ENCODE measurements around the gene DOCK6.
A peak's percentile ranks its signal among the peaks of the same experiment; 100 is the strongest.

Gene DOCK6

DNA sequence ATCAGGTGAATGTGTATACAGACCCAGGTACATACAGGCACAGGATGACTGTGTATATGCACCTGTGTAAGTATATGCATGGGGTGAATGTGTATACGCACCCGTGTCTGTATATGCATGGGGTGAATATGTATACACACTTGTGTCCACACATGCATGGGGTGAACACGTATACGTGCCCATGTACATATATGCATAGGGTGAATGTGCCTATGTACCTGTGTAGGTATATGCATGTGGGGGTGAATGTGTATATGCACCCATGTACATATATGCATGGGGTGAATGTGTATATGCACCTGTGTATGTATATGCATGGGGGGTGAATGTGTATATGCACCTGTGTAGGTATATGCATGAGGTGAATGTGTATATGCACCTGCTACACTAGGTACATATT is 29.8 kb downstream of the DOCK6 start:
- DNase-seq (ENCODE audit: extremely low spot score, insufficient read length, low read depth) (no peak), FAIRE-seq (no peak)

DNA sequence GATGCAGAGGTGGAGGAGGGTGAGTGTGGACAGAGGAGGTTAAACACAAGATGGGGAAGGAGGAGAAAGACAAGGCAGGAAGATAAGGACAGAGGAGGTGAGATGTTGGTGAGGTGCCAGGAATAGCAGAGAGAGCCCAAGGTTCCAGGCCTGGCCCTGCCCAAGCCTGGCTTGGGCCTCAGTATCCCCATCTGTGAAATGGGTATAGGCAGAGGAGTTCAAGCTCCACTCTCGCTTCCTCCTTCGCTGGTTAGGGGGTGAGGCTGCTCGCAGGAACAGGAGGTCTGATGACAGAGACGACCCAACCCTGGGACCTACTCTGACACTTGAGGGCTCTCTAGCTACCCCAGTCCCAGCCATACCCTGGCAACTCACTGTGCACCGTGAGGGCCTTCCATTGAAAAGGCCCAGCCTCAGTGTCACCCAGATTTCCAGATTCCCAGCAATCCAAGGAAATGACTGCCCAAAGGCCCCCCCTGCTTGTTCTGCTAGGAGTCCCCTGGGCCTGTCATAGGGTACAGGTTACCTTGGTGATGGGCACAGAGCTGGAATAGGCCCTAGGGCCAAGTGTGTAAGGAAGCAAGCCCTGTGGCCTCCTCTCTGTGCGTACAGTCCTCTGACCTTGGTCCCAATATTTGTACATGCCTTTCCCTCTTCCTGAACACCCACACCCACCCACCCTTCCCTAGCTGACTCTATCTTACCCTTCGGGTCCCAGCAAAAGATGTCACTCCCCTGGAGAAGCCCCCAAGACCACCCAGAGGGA is 31.5 kb downstream of the DOCK6 start:
- DNase-seq (ENCODE audit: extremely low spot score, insufficient read length, low read depth), result no peak
- no peak for FAIRE-seq

DNA sequence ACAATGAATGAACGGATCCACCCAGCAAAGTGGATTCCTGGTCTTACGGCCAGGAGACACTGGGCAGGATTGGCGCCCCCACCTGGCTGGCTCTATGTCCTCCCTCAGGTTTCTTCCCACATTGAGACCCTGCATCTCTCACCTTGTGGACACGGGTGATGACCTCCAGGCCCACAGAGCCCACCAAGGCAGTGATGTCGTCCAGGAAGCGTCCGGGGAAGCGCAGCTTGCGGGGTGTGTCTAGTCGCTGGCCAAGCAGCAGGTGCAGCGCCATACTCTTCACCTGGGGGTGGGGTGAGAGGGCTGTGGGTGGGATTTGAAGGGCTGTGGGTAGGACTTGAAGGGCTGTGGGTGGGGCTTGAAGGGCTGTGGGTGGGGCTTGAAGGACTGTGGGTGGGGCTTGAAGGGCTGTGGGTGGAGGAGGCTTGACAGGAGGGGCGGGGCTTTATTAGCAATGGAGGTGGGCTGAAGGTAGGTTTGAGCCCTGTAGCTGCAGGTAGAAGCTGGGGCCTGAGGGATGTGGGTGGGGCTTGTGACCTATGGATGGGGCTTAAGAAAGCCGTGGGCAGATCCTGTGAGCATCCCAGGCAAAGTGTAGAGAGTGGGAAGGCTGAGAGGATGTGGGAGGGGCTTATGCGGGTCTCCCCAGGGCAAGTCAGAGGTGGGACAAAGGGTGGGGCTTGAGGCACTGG is 35.0 kb downstream of the DOCK6 start:
- FAIRE-seq (no peak), DNase-seq (ENCODE audit: extremely low spot score, insufficient read length, low read depth) (no peak)

DNA sequence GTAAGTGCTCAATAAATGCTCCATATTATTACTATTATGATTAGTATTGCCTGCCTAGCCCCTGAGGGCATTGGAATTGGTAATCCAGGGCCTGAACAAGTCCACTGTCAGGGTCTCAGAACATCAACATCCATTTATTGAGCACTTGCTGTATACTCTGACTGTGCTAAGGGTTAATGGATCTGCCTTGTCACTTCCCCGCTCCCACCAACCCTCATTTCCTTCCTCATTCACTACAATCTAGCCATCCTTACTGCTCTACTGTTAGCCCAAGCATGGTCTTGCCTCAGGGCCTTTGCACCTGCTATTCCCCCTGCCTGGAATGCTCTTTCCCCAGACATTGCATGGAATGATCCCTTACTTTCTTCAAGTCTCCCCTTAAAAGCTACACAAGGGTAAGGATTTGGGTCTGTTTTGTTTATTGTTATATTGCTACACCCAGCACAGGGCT is 35.6 kb downstream of the DOCK6 start:
- DNase-seq (ENCODE audit: extremely low spot score, insufficient read length, low read depth), result no peak
- FAIRE-seq, result no peak

DNA sequence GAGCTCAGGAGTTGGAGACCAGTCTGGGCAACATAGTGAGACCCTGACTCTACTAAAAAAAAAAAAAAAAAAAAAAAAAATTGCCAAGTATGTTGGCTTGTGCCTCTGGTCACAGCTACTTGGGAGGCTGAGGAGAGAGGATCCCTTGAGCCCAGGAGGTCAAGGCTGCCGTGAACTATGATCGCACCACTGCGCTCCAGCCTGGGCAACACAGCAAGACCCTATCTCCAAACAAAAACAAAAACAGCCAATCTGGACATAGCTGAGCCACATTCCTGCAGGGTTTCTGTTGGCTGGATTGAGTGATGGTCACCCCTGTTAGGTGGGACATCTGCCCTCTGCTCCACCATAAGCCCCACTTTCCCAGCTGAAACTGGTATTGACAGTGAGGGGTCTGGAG is 36.5 kb downstream of the DOCK6 start:
- DNase-seq (ENCODE audit: extremely low spot score, insufficient read length, low read depth), result no peak
- no peak for FAIRE-seq

DNA sequence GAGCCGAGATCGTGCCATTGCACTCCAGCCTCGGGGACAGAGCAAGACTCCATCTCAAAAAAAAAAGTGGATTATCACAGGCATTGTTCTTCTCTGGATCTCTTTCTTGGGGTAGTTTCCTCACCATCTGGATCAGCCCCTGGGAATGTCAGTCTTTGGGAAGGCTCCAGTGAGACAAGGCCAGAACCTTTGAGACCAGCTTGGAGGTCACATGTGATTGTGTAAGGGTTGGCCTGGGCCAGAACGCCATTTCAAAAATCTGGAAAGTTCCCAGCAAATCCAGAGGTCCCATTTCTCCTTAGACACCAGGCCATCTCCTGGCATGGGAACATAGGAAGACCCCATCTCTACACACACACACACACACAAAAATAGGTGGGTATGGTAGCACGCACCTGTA is 37.2 kb downstream of the DOCK6 start:
- DNase-seq (ENCODE audit: extremely low spot score, insufficient read length, low read depth) (no peak), FAIRE-seq (no peak)

DNA sequence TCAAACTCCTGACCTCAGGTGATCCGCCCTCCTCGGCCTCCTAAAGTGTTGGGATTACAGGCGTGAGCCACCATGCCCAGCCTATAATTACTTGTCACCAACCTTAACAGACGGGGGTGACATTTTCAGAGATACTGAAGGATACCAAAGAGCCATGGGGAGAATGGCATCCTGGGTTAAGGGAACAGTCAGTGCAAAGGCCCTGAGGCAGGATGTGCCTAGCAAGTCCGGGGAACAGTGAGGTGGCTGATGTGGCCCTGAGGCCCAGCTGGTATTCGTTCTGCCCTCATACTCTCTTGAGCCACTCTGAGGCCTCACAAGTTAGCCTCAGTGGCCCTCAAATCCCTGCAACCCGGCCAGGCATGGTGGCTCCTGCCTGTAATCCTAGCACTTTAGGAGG is 37.9 kb downstream of the DOCK6 start:
- DNase-seq (ENCODE audit: extremely low spot score, insufficient read length, low read depth) (no peak), FAIRE-seq (no peak)

DNA sequence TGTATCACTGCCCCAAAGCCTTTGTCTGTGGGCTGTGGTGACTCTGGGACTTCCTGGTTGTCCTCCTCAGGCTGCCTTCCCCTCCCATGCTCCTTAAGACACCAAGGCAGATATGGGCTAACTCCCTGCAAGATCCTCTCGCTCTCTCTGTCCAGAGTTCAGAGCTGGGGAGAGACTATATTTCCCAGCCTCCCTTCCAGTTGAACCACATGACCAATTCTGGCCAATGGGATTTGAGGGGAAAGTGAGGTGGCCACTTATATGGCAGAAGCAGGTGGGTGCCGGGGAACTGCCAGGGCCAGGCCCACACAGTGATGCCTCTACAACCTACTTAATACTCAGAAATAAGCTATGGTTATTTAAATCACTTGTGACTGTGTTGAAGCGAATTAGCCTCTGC is 39.1 kb downstream of the DOCK6 start:
- no peak for FAIRE-seq
- no peak for DNase-seq (ENCODE audit: extremely low spot score, insufficient read length, low read depth)

DNA sequence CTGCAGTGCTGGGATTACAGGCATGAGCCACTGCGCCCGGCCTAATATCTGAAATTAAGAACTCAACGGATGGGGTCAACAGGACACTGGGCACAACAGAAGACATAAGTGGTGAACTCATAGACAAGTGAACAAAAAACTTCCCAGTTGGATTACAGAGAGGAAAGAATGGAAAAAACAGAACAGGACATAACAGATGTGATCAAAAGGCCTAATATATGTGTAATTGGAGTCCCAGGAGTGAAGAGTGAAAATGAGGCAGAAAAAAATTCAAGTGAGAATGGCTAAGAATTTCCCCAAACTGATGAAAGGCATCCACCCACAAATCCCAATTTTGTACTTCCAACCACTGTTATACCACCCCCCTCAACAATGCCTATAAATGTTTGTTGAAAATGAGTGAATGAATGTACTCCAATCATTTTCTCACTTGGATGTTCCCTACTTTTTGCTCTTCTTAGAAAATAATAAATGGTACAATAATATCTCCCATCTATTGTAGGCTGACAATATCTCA is 41.2 kb downstream of the DOCK6 start:
- FAIRE-seq, result no peak
- DNase-seq (ENCODE audit: extremely low spot score, insufficient read length, low read depth), result no peak

DNA sequence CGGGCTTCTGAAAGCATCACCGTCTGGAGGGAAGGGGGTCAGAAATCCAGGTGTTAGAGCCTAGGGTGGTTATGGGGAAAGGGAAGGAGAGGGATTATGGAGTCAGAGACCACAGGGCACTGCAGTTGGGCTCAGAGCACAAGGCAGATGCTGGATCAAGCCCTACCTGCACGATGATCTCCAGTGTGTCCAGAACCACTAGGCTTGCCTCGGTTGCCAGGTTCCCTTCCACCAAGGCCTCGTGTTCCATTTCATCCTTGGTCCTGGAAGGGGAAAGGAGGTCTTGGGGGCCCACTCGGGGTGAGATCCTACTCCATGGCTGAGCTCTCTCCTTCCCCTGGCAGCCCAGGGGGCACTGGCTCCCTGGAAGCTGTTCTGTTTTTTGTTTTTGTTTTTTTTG is 47.9 kb downstream of the DOCK6 start:
- FAIRE-seq, result no peak
- no peak for DNase-seq (ENCODE audit: extremely low spot score, insufficient read length, low read depth)

DNA sequence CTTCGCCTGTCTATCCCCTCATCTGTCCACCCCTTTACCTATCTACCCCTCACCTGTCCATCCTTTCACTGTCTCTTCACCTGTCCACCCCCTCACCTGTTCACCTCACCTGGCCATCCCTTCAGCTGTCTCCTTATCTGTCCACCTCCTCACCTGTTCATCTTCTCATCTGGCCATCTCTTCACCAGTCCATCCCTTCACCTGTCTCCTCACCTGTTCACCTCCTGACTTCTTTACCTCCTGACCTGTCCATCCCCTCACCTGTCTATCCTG is 51.7 kb downstream of the DOCK6 start:
- DNase-seq (ENCODE audit: extremely low spot score, insufficient read length, low read depth) (no peak), FAIRE-seq (no peak)

DNA sequence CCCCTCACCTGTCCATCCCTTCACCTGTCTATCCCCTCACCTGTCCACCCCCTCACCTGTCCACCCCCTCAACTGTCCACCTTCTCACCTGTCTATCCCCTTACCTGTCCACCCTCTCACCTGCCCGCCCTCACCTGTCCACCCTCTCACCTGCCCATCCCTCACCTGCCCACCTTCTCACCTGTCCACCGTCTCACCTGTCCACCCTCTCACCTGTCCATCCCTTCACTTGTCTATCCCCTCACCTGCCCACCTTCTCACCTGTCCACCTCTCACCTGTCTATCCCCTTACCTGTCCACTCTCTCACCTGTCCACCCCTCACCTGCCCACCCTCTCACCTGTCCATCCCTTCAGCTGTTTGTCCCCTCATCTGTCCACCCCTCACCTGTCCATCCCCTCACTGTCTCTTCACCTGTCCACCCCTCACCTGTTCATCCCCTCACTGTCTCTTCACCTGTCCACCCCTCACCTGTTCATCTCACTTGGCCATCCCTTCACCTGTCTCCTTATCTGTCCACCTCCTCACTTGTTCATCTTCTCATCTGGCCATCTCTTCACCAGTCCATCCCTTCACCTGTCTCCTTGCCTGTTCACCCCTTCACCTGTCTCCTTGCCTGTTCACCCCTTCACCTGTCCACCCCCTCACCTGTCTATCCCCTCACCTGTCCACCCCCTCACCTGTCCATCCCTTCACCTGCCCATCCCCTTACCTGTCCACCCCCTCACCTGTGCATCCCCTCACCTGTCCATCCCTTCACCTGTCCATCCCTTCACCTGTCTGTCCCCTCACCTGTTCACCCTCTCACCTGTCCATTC is 52.3 kb downstream of the DOCK6 start:
- DNase-seq (ENCODE audit: extremely low spot score, insufficient read length, low read depth) (no peak), FAIRE-seq (no peak)

DNA sequence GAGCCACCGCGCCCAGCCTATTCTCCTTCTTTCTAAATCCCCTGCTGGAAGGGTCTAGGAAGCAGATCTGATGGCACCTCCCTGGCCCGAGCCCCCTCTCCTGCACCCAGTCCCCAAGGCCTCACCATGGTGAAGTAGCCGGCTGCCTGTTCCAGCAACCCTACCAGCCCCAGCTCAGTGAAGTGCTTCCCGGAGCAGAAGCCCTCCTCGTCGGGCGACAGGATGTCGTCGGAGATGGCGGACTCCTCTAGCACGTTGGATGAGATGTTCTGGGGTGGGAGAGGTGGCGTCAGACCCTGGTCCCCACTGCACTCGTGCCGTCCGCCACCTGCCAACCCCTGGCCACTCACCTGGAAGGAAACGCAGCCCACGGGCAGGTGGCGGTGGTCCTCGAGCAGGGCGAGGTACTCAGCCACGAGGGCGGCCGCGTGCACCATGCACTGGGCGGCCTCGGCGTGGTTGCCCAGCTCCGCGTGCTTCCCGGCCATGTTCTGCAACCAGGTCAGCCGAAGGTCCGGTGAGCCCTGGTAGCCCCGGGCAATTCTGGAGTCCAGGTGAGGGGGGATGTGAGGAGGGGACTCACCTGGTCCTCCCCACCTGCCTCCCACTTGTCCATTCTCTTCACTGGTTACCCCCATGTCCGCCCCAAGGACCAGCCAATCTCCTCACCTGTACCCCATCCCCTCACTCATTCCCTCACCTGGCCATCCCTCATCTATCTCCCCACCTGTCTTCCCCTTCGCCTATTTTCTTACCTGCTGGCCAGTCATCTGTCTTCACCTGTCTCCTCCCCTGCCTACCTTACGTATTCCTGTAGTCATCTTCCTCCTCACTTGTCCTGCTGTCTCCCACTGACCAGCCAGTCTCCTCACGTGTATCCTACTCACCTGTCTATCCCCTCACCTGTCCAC is 53.5 kb downstream of the DOCK6 start:
- no peak for DNase-seq (ENCODE audit: extremely low spot score, insufficient read length, low read depth)

DNA sequence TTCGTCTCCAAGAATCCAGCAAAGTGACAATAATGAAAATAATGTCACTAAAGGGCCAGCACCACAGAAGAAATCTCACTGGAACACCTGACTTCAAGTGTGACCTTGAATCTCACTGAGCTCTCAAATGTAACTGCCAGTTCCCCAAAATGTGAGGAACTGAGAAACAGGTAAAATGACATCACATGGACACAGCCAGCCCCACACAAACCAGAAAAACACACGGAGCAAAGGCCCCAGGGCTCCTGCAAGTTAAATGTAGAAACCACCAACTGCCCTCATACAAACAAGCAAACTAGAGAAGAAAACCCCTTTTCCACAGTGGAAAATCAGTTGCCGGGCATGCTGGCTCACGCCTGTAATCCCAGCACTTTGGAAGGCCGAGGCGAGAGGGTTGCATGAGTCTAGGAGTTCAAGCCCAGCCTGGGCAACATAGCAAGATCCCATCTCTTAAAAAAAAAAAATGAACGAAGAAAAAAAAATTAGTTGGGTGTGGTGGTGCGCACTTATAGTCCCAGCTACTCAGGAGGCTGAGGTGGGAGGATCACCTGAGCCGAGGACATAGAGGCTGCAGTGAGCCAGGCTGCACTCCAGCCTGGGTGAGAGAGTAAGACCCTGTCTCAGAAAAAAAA is 56.3 kb downstream of the DOCK6 start:
- peak; percentile 81 for FAIRE-seq

More for the DNA sequence above, 53.5 kb downstream of the DOCK6 start:
- no peak for FAIRE-seq

DNA sequence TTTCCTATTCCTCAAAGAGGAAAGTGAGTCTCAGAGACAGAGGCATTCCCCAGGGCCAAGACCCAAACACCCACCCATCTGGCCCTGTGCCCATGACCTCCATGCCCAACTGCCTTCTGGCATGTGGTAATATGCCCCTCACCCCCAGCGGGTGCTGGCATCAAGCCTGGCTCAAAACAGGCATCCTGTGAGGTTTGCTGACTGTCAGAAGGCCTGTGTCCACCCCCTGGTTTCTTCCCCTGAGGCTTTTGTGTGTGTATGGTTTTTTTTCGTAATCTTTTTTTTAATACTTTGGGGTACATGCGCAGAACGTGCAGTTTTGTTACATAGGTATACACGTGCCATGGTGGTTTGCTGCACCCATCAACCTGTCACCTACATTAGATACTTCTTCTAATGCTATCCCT is 57.4 kb downstream of the DOCK6 start:
- DNase-seq (ENCODE audit: extremely low spot score, insufficient read length, low read depth) (no peak), FAIRE-seq (no peak)

More for the DNA sequence above, 56.3 kb downstream of the DOCK6 start:
- DNase-seq (ENCODE audit: extremely low spot score, insufficient read length, low read depth), result no peak

DNA sequence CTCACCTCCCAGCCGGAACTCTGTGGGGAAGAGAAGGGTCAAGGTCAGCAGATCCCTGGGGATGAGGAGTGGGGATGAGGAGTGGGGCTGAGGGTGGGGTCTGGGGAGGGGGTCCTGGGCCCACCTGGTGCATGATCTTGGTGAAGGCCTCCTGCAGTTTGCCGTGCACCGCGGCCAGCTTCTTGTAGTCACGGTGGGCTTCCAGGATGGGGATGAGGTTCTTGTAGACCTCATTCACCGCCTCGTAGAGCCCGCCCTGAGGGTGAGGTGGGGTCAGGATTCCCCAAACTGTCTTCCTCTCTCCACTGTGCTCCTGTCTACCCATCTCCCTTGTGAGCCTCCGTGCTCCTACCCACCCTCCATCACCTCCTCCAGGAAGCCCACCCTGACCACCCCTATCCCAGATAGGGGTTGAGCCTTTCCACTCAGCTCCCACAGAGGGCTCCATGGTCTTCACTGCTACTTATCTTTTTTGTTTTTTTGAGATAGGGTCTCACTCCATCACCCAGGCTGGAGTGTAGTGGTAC is 58.2 kb downstream of the DOCK6 start:
- DNase-seq (ENCODE audit: extremely low spot score, insufficient read length, low read depth) (no peak), FAIRE-seq (no peak)

DNA sequence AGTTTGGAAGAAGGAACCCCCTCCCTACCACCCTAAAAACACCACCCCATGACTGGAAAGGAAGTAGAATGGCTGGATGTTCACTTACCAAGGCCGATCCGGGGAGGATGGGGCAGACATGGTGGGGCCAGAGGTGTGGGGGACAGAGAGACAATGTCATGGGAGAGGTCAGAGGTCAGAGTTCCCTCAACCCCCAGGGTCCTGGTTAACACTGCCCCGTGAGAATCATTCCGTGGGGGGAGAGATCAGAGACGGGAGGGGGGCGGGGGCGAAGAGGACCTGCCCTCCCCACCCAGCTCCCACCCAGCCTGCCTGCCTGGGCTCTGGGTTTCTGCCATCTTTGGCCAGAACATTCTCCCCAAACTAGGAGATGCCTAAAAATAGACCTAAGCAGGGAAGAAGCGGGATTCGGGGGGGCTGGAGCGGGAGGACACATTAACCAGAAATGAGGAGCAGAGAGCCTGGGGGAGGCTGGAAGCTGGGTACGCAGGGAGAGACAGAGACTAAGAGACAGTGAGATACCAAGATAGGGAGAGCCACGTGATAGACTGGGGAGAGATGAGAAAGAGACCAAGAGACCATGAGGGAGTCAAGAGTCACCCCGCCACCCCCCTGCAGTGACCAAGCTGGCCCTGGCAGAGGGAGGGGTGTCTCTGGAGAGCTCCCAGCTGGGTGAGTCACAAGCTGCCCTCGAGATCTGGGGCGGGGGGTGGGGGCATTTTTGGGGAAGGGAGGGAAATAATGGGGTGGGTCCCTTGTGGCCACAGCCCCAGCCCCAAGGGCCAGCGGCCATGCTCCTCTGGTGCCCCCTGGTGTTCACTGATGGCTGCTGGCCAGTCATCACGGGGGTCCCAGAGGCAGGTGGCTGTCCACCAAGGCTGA is 58.9 kb downstream of the DOCK6 start:
- no peak for DNase-seq (ENCODE audit: extremely low spot score, insufficient read length, low read depth)
- FAIRE-seq, result peak; percentile 47

DNA sequence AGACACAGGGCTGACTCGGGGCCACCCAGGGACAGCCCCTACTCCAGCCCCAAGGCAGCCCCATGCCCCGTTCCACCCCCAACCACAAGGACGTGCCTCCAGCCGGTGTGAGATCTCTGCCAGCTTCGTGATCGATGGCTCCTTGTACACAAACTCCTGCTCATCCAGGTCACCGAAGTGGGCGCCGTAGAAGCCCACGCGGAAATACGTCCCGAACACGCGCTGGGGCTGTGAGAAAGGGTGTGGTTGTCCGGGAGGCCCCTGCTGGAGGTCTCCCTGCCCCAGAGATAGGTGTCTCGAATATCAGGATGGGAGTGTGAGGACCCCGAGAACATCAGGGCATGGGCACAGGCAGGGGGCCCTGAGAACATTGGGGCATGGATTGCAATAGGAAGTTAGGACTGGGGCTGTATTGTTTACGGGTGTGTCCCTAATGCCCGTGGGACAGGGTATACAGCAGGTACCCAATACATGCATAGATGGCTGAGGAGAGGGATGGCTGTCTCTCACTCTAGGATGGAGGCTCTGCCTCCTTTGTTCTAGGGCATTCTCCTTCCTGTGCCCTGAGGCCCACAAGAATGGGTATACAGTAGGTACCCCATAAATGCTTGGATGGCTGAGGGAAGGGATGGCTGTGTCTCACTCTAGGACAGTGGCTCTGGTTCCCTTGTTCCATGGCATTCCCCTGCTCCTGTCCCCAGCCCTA is 59.7 kb downstream of the DOCK6 start:
- FAIRE-seq, result no peak

More for the DNA sequence above, 59.7 kb downstream of the DOCK6 start:
- no peak for DNase-seq (ENCODE audit: extremely low spot score, insufficient read length, low read depth)

Measured in GM18507 (cell line).